GM19238 (cell line): ENCODE data around the gene QSOX1.

ENCODE experiments used
- DNase-seq: peaks from one replicate; pipeline ENCODE4 v3.0.0; 2011; ENCODE audit warnings: low spot score; ENCODE audit not compliant: insufficient read length

QSOX1 gene

DNA sequence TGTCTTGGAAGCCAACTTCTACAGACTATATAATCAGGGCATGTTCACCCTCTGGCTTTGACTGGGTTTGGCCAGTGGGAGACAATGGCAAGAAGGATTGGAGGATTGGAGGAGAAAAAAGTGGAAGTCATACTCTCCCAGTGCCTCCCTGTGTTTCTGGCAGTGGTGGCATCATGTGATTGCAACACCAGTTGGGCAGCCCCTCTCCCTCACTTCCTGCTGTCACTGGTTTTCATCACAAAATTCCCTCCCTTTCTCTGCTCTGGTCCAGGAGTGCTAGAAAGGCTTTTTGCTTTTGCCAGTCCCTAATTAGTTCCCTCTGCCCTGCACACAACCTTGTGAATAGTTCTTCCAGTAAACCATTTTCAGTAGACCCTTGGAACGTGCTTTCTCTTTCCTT lies 3.7 kb upstream of the QSOX1 start:
- no peak for DNase-seq

DNA sequence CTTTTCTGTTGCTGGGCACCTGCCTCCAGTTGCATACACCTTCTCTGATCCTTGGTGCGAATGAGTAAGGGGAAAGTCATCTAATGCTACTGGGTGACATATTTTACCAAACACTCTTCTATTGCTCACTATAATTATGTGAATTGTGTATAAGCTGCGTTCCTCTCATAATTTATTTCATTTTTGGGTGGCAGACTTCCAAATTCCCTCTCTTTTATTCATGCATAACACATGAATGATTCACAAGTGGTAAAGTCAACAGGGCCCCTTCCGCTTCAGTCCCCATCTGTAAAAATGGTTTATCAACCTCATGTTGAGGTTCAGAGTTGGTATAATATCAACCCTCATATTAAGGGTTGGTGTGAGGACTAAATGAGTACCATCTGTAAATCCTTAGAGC lies 3.2 kb upstream of the QSOX1 start:
- no peak for DNase-seq

DNA sequence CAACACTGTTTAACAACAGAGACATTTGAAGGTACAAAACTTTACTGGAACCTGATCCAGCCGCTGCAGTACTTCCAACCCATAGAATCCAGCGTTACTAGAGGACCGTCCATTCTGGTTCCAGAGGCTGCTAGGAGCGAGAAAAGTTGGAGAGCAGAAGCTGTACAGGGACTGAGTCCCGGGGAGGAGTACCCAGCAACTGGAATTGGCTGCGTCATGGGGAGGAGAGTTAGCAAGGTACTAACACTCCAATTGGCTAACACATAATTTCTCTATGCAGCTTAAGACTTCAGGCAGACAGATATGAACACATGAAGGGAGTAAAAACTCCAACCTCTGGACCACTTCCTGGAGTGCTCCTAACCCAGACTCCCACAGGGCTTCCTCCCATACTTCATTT lies 2.1 kb upstream of the QSOX1 start:
- DNase-seq: no peak

GRCh38 chr1:180153032-180153431 lies 1.6 kb upstream of the QSOX1 start:
- no peak for DNase-seq

- DNase-seq: no peak
These were observed 705 bp upstream of the QSOX1 start for GRCh38 chr1:180154003-180154324.

DNA sequence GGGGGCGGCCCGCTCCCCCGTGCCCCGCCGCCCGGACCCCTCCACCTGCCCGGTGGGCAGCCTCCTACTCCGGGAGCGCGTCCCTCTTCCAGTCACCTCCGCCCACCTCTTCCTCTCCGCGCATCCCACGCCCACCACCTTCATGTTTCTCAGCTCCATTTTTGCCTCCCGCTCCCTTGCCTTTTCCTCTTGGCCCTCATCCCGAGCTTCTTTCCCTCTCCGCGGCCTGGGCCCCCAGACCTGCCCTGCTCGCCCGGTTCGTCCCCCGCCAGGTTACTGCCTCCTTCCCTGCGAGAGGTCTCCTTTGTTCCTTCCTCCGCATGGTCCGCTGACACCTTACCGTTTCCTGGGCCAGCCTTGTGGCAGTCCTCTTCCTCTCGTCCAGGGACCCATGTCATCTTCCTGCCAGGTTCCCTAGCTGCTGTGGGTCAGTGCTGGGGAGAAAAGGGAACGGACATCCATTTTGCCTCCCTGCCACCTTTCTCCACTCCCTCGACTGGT lies 563 bp downstream of the QSOX1 start:
- no peak for DNase-seq

GRCh38 chr1:180156201-180156600 lies 1.5 kb downstream of the QSOX1 start:
- DNase-seq: no peak

GRCh38 chr1:180156631-180157091 lies 2.0 kb downstream of the QSOX1 start:
- DNase-seq: no peak

GRCh38 chr1:180157108-180157507 lies 2.4 kb downstream of the QSOX1 start:
- DNase-seq: no peak

DNA sequence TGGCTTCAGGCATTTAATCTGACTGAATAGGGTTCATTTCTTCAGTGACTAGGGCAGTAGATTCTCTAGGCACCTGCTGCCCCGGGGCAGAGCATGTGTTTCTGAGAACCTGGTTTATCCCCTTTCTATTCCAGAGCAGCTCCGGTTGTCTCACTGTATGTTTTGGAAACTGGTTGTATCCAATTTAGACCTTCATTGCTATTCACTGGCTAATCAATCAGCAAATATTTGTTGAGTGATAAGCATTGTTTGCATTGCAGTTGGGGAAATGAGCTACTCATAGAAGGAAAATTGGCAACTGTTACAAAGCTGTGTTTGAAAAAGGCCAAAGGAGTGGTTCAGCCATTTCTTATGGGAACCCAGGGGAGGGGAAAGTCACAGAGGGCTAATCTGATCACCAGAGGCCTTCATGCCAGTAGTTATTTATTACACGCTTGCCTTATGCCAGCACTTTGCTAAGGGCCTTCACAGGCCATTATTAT lies 2.9 kb downstream of the QSOX1 start:
- no peak for DNase-seq

DNA sequence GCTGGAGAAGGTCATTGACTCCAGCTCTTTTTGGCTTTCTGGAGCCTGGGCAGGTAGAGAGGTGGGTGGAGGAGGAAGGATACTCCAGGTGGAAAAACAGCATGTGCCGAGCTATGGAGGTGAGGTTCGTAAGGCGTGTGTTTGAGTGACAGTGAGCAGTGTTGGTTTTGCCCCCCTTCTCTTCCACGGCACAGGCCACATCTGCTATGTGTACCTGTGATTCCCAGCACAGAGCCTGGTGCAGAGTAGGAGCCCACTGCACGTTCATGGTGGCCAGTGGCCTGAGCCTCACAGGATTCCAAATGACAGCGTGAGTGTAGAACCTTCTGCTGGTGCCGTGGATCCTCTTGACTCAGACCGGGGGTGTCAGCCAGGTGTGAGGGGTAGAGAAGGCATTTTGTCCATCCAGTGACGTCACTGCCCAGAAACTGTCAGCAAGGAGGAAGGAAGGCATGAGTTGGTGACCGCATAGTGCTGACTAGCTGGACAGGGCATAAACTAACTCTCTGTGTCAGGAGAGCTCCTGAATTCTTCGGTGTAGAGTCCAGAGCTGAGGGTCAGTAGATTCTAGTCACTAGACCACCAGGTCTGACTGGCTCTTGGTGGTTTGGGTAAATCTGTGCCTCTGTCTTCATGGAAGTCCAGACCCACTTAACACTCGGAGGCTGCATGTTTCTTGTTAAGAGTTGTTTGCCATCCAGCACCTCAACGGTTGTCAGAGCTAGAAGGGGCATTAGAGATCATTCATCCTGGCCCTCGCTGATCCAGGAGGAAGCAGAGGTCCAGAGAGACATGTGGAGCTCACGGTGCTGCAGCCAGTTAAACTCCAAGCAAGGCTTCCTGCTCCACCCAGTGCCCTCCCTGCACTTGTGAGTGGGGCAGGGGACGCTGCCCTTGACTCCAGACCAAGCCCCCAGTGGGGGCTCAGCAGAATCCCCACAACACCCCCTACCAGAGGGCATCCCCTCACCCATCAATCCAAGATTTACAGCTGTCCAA lies 3.8 kb downstream of the QSOX1 start:
- DNase-seq: no peak

DNA sequence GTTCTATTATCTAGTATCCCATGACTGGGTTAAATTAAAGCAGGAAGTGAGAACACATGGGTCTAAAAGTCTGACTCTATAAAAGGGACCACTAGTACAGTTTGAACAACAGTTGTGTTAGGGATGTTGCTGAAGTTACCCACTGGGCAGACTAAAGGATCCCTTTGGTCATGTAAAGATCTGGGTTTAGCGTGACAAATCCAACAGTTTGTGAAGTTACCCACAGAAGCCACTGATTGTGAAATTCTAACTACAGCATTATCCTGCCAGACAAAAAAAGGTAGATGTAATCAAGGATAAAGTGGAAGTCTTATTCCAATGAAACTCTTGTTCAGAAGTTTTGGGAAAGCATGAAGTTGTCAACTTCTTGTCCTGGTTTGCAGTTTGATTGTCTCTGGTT lies 5.7 kb downstream of the QSOX1 start:
- DNase-seq: no peak

DNA sequence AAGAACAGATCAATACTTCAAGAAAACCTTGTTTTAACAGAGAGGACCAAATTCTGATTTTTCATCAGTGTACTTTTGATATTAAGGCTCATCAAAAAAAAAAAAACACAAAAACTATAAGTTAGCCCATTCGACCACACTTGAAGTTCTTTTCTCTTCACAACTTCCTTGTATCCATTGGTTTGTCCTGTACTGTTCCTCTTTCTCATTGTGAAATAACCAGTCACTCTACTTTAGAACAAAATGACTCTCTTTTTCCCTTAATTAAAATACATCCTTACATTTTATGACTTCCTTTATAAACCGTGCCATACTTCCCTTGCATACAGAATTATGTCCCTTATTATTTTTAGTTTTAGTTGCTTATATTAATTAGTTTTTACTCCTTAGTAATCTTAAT lies 8.4 kb downstream of the QSOX1 start:
- no peak for DNase-seq

DNA sequence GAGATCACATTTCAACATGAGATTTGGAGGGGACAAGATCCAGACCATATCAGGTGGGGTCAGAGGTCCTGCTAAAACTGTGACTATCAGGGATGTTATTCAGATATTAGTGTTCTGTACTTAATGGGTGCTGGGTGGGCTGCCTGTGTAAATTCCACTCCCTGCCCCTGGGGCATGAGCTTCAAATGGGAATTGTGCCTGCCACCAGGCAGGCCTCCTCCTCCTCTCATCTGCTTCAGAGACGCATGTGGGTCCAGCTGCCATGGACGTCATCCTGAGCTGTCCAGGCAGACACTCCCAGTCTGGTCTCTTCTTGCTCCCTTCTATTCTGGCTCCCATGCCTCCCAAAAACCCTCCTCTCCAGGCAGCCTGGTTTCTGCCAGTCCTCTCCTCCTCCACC lies 10.4 kb downstream of the QSOX1 start:
- no peak for DNase-seq

- no peak for DNase-seq
These were observed 11.1 kb downstream of the QSOX1 start for GRCh38 chr1:180165509-180166435.

- DNase-seq: no peak
These were observed 11.7 kb downstream of the QSOX1 start for GRCh38 chr1:180166436-180166800.

DNA sequence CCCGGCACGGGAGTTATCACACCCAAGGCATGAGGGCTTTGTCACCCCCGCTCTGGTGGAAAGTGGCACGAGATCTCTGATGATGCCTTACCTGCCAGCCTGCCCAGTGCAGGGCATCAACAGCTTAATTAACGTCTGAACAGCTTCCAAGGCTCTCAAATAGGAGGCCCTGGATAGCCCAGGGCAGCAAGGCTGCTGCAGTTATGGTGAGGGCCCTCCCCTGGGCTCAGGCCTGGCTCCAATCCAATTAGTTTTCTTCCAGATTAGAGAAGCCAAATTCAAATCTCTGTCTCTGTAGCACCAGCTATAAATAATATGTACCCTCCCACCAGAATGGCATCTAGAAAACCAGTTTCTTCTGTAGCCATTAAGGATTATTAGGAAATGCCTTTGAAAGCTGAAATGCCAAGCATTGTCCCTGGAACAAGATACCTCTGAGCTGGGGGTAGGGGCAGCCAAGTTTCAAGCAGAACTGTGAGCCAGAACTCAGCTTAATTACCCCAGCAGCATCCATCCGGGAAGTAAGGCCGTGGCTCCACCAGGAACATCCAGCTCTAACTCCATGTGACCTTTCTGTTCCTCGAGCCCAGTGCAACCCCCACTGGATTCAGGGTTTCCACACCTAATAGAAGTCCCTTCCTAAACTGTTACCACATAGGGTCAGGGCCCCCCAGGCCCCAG lies 12.5 kb downstream of the QSOX1 start:
- no peak for DNase-seq

DNA sequence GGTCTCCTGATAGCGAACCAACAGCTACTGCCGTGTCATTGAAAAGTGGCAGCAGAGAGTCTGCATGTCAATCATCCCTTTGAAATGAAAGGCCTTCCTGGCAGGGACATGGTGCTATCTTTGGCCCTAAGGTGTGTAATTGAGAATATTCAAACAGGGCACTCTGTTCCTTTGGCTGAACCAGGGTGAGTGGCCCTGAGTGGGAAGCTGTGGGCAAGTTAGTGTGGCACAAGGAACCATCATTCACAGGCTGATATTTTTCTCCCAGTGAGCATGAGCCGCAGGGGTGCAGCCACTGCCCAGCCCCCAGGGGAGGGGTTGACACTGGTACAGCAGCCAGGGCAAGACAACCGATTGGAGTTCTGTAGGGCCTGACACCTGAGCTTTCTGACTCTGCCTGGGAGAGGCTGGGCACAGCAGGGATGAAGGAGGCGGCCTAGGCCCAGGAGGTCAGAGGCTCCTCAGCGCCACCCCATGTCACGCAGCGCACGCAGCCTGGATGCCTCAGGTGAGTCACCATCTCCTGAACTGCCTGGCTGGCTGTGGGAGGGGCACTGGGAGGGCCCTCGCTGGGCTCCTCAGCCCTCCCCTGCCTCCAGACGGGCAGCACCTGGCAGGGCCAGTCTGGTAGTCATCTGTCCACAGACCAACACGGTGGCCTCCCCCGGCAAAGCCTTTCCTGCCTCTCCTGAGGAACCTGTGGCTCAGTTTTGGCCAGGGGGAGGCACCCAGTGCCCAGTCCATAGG lies 13.2 kb downstream of the QSOX1 start:
- no peak for DNase-seq

GRCh38 chr1:180168786-180169639 lies 14.3 kb downstream of the QSOX1 start:
- DNase-seq: no peak
